HFF-Myc (cell line): ENCODE data around the gene GSN.

Source experiments
- DNase-seq: peaks from one replicate; pipeline ENCODE4 v3.0.0-alpha.2; 2011; ENCODE audit warnings: low read depth; ENCODE audit errors: extremely low read depth
- H3K4me3 ChIP-seq: replicated peaks from 2 replicates; pipeline ENCODE4 v1.5.1; 2011; ENCODE audit warnings: low read depth, mild to moderate bottlenecking, control low read depth, low read length
- TF ChIP-seq, protein P1 (sequence below): IDR thresholded peaks from 2 replicates; pipeline ENCODE4 v1.5.1; 2012; ENCODE audit warnings: mild to moderate bottlenecking, low read depth, low read length, control low read depth; ENCODE audit errors: missing control alignments

GSN gene

DNA sequence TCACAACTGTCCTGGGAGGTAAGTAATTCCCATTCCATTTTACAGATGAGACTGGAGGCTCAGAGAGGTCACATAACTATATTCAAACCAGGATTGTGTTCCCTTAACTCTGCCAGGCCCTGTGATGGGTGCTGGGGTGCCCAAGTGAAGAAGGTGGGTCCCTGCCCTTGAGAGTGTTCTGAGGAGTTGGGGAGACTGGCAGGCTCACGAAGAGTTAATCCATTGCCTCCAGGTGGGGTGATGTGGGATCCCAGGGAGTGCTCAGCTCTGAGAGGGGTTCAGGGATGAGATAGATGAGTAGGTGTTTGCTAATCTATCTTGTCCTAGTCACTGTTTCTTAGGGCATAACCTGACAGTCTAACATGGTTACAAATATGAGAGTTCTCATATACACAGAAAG is 36.7 kb downstream of the GSN start:
- H3K4me3 ChIP-seq, result no peak overlapping the region
- DNase-seq, result no peak
- TF ChIP-seq, protein P1, sequence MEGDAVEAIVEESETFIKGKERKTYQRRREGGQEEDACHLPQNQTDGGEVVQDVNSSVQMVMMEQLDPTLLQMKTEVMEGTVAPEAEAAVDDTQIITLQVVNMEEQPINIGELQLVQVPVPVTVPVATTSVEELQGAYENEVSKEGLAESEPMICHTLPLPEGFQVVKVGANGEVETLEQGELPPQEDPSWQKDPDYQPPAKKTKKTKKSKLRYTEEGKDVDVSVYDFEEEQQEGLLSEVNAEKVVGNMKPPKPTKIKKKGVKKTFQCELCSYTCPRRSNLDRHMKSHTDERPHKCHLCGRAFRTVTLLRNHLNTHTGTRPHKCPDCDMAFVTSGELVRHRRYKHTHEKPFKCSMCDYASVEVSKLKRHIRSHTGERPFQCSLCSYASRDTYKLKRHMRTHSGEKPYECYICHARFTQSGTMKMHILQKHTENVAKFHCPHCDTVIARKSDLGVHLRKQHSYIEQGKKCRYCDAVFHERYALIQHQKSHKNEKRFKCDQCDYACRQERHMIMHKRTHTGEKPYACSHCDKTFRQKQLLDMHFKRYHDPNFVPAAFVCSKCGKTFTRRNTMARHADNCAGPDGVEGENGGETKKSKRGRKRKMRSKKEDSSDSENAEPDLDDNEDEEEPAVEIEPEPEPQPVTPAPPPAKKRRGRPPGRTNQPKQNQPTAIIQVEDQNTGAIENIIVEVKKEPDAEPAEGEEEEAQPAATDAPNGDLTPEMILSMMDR, result no peak

DNA sequence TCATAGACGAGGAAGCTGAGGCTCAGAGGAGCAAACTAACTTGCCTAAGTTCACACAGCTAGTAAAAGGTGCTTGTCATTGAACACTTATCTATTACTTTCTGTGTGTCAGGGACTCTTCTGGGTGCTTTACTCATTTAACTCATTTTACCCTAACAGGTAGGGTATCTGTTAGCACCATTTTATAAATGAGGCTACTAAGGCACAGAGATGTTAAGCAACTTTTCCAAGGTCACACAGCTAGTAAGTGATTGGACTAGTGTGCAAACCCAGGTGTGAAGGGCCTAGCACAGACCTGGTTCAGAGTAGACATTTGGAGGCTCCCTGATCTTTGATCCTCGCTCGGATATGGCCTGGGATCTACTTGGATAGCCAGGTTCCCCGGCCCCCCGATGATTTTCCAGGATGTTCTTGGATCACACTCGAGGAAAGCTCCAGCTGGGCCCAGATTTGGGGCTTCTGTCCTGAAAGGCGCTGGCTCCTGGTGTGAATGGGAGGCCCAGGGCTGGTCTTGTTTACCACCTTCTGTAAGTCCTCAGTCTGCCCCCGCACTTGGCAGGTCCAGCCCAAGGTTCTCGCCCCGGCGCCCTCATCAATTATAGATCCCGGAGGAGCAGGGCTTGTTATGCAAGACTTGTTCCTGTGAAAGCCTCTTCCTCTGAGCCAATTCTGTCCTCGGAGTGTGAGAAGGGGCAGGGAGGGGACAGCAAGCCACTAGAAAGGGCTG is 37.5 kb downstream of the GSN start:
- no peak for DNase-seq
- TF ChIP-seq, protein P1, result no peak
- no peak overlapping the region for H3K4me3 ChIP-seq

DNA sequence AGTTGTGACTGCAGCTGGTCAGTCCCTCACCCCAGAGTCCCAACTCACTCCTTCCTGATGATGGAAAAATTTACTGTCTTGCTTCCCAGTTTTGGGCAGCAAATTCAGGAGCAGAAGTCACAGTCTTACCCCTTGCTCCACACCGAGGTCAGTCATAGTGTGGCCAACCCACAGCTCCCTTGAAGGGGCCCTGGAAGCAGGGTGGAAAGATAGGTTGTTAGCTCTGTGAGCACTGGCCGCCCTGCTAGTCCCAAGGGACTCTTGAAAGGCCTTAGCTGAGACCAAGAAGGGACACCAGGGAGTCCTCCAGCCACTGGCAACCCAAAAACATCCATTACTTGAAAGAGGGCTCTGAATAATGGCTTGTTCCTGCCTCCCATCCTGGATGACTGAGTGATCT is 40.0 kb downstream of the GSN start:
- no peak for DNase-seq
- no peak overlapping the region for H3K4me3 ChIP-seq
- TF ChIP-seq, protein P1, result no peak

DNA sequence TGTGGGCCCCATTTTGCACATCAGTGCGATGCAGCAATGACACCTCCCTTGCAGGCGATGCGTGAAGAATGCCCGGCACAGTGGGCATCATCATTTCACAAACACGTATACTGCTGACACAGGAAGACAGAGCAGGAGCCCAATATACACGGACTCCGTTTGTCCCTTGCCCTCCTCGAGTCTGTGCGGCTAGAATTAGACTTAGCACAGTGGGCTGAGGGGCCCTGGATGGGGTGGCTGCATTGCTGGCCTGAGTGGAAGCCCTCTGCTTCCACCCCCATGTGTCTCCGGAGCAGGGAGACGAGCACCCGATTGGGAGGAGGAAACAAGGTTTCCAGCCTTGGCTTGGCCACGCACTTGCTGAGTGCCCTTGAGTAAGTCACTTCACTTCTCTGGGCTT is 40.8 kb downstream of the GSN start:
- TF ChIP-seq, protein P1, result no peak
- no peak overlapping the region for H3K4me3 ChIP-seq
- no peak for DNase-seq

DNA sequence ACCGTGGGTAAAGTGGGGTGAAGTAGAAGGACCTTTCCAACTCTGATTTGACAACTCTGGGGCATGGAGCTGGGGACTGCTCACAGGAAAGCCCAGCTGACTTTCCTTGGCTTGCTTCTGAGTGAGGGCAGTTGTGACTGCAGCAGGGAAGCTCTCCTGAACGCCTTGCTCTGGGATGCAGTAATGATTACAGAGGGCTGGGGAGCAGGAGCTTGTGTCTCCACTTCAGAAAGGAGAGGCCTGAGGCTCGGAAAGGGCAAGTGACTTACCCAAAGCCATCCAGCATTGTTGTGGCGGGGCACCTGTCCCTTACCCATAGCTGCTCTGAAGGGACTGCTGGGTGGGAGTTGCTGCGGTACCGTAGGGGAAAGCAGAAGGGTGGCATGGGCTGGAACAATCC is 41.2 kb downstream of the GSN start:
- H3K4me3 ChIP-seq, result no peak overlapping the region

DNA sequence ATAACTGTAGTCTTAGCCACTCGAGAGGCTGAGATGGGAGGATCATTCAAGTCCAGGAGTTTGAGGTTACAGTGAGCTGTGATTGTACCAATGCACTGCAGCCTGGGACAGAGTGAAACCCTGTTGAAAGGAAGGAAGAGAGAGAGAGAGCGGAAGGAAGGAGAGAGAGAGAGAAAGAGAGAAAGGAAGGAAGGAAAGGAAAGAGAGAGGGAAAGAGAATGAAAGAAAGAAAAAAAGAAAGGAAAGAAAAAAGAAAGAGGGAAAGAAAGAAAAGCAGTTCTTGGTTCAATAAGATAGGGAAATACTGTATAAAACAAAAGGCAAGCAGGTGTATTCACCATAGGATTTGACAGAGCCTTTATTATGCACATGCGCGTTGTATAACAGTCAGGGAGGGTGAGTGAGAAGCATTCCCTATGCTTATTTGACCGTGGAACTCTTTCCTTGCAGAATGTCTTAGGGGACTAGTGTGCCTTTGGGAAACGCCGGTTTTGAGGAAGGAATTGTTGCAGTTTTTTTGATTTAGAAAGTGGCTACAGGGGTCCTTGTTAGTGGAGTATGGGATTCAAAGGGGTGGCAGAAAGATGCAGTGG is 42.0 kb downstream of the GSN start:
- no peak overlapping the region for H3K4me3 ChIP-seq
- DNase-seq, result no peak
- TF ChIP-seq, protein P1, result no peak

More for the DNA sequence above, 41.2 kb downstream of the GSN start:
- TF ChIP-seq, protein P1, result no peak
- no peak for DNase-seq
